Ramos (cell line): ENCODE measurements around the gene ESYT1.

Experiments used
- in situ Hi-C: fragments of 300-500 bp; cut with MboI; formaldehyde crosslinking; loops from one replicate; pipeline ENCODE4 v1.14.3; 2022; ENCODE audit warnings: low sequenced_read_pairs; ENCODE audit not compliant: unreplicated experiment

ESYT1 gene, protein sequence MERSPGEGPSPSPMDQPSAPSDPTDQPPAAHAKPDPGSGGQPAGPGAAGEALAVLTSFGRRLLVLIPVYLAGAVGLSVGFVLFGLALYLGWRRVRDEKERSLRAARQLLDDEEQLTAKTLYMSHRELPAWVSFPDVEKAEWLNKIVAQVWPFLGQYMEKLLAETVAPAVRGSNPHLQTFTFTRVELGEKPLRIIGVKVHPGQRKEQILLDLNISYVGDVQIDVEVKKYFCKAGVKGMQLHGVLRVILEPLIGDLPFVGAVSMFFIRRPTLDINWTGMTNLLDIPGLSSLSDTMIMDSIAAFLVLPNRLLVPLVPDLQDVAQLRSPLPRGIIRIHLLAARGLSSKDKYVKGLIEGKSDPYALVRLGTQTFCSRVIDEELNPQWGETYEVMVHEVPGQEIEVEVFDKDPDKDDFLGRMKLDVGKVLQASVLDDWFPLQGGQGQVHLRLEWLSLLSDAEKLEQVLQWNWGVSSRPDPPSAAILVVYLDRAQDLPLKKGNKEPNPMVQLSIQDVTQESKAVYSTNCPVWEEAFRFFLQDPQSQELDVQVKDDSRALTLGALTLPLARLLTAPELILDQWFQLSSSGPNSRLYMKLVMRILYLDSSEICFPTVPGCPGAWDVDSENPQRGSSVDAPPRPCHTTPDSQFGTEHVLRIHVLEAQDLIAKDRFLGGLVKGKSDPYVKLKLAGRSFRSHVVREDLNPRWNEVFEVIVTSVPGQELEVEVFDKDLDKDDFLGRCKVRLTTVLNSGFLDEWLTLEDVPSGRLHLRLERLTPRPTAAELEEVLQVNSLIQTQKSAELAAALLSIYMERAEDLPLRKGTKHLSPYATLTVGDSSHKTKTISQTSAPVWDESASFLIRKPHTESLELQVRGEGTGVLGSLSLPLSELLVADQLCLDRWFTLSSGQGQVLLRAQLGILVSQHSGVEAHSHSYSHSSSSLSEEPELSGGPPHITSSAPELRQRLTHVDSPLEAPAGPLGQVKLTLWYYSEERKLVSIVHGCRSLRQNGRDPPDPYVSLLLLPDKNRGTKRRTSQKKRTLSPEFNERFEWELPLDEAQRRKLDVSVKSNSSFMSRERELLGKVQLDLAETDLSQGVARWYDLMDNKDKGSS

GRCh38 chr12:56127888-56128669 is at the start of gene ESYT1:
Gene ESYT1, plus strand, starts transcription at chr12:56128267. Its CDS starts 53 bp downstream, at chr12:56128320.
- in situ Hi-C loops, result loop anchor here (5.0 to 10.0 kb wide), 2 partner anchors 59 to 337 kb away; partner anchors contain the start of genes SMARCC2 and SPRYD4

DNA sequence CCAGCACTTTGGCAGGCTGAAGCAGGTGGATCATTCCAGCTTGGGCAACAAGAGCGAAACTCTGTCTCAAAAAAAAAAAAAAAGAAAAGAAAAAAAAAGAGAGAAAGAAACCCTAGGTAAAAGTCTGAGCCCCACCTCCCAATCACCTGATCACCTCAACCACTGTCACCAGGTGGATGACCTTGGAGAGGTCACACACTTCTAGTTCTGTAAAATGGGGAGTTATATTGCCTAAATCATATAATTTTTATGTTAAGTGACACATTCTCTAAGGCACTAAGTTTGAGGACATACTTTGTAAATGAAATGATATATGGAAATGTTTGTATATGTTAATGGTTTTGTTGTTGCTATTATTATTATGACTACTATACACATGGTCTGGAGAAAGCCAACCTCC is 49.6 kb upstream of the ESYT1 start:
- in situ Hi-C loops, result no loop called here

- in situ Hi-C loops, result no loop called here
Observed at GRCh38 chr12:56078931-56079722, 48.9 kb upstream of the ESYT1 start.

DNA sequence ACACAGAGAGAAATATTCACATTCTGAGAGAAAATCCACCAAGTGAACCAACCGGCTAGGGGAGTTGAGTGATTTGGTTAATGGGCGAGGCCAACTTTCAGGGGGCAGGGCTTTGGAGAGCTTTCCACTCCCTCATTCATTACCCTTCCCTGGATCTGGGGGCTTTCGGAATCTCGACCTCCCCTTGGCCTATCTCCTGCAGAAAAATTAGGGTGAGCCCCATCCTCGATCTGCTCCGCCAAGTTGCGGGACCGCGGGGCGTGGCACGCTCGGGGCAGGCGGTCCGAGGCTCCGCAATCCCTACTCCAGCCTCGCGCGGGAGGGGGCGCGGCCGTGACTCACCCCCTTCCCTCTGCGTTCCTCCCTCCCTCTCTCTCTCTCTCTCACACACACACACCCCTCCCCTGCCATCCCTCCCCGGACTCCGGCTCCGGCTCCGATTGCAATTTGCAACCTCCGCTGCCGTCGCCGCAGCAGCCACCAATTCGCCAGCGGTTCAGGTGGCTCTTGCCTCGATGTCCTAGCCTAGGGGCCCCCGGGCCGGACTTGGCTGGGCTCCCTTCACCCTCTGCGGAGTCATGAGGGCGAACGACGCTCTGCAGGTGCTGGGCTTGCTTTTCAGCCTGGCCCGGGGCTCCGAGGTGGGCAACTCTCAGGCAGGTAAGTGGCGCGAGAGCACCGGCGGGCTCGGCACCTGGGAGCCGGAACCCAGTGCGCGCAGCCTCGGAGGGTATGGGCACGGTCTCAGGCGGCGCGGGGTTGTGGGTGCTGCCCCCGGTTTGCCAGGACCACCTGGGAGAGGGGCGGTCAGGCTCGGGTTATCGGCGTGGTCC is 48.1 kb upstream of the ESYT1 start, which contains the start of gene ERBB3:
TSS of gene ERBB3 (plus strand) at position 443 of the 833 bp plus-strand sequence. CDS start at position 579, 136 bp downstream.
- in situ Hi-C loops, result no loop called here

GRCh38 chr12:56080556-56081138 is 47.4 kb upstream of the ESYT1 start:
- in situ Hi-C loops, result no loop called here

DNA sequence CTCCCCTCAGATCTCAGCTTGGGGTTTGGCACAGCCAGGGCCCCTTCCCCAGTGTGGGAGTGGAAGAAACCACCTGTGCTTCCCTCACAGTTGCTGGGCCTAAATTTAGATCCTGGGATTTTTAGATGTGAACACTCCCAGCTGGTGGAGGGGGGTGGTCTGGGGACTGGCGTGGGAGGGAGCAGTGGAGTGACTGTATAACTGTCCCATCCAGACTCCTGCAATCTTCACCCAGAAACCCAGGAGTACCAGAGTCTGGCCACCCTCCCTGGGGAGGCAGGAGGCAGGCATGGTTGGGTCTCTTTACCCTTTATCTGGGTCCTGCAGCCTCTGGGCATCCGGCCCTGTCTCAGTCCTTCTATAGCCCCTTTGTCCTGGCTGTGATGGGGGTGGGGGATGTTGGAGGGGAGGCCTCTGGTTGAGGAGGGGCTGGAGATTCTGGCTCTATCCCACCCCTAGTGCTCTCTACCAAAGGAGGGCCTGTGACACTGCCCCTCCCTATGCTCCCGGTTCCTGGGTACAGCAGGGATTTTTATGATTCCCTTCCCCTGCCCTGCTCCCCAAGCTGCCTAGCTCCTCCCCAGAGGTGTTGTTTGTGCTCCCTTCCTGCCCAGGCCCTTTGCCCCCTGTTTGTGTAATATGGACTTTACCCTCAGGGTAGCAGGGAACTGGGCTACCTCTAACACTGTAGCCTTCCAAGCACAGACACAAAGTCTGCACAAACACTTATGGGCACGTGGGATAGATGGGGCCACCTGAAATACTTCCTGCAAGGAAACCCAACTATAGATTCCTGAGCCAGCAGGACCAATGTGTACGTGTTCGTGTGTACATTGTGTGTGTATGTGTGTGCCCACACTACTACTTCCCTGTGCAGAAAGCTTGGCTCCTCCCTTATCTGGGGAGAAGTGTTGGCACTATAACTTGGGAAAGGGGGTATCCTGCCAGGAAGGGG is 46.4 kb upstream of the ESYT1 start:
- in situ Hi-C loops, result no loop called here

GRCh38 chr12:56082382-56082781 is 45.7 kb upstream of the ESYT1 start:
- in situ Hi-C loops, result no loop called here

DNA sequence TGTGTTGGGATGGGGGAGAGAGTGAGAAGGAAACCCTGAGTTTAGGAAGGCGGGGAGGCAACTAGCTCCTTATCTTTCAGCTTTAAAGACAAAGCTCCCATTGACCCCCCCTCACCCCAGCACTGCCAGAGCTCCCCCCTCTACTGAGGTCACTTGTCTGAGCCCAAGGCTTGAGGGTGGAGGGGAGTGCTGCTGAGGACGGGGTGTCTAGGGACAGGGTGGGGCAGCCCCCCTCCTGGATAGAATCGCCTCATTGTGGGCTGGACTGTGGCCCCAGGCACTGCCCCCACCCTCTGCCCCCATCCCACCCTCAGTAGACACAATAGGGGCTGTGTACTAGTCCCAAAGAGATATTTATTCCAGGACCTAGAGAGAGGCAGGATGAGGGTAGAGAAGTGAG is 45.1 kb upstream of the ESYT1 start:
- in situ Hi-C loops, result no loop called here

GRCh38 chr12:56084958-56085543 is 43.0 kb upstream of the ESYT1 start:
- in situ Hi-C loops, result no loop called here

- in situ Hi-C loops, result no loop called here
Observed at GRCh38 chr12:56086096-56086495, 42.0 kb upstream of the ESYT1 start.

- in situ Hi-C loops, result no loop called here
Observed at GRCh38 chr12:56086608-56087007, 41.5 kb upstream of the ESYT1 start.

- in situ Hi-C loops, result no loop called here
Observed at GRCh38 chr12:56087220-56087619, 40.8 kb upstream of the ESYT1 start.

DNA sequence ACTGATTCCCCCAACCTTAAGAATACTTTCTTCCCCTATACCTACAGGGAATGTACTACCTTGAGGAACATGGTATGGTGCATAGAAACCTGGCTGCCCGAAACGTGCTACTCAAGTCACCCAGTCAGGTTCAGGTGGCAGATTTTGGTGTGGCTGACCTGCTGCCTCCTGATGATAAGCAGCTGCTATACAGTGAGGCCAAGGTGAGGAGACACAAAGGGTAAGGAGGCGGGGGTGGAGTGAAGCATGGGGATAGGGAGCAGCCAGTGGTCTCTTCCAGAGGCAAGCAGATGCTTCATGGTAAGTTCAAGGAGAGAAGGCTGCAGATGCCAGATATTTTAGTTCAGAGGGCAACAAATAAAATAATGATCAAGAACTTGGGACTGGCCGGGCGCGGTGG is 30.3 kb upstream of the ESYT1 start:
- in situ Hi-C loops, result no loop called here

- in situ Hi-C loops, result no loop called here
Observed at GRCh38 chr12:56098592-56098991, 29.5 kb upstream of the ESYT1 start.

DNA sequence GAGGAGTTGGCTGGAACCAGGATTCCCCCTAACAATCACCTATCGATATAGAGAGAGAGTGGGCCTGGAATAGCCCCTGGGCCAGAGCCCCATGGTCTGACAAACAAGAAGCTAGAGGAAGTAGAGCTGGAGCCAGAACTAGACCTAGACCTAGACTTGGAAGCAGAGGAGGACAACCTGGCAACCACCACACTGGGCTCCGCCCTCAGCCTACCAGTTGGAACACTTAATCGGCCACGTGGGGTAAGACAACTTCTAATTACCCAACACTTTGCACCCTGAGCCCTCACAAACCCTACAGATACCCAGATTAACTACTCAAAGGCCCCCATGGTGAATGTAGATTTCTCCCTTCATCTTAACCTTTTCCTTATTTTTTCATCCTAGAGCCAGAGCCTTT is 28.3 kb upstream of the ESYT1 start:
- in situ Hi-C loops, result no loop called here

DNA sequence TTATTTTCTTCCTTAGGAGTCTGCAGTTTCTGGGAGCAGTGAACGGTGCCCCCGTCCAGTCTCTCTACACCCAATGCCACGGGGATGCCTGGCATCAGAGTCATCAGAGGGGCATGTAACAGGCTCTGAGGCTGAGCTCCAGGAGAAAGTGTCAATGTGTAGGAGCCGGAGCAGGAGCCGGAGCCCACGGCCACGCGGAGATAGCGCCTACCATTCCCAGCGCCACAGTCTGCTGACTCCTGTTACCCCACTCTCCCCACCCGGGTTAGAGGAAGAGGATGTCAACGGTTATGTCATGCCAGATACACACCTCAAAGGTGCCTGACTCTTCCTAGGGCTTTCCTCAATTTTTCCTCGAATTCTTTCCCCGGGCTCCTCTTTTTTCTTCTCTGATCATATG is 27.0 kb upstream of the ESYT1 start:
- in situ Hi-C loops, result no loop called here
